Measurements from ENCODE around the gene PRR5L. TPM values are rescaled to one million over a fixed set of nuclear protein-coding genes. Genes with fewer than 3 reads are reported as not detected.

Gene PRR5L
- total and polyA plus RNA-seq, 9 of the 15 experiments (the other 6 are each of a cell fraction or from before 2014, with no cell fraction given): 0.11 to 0.60 (median 0.36) TPM; not detected in 2

DNA sequence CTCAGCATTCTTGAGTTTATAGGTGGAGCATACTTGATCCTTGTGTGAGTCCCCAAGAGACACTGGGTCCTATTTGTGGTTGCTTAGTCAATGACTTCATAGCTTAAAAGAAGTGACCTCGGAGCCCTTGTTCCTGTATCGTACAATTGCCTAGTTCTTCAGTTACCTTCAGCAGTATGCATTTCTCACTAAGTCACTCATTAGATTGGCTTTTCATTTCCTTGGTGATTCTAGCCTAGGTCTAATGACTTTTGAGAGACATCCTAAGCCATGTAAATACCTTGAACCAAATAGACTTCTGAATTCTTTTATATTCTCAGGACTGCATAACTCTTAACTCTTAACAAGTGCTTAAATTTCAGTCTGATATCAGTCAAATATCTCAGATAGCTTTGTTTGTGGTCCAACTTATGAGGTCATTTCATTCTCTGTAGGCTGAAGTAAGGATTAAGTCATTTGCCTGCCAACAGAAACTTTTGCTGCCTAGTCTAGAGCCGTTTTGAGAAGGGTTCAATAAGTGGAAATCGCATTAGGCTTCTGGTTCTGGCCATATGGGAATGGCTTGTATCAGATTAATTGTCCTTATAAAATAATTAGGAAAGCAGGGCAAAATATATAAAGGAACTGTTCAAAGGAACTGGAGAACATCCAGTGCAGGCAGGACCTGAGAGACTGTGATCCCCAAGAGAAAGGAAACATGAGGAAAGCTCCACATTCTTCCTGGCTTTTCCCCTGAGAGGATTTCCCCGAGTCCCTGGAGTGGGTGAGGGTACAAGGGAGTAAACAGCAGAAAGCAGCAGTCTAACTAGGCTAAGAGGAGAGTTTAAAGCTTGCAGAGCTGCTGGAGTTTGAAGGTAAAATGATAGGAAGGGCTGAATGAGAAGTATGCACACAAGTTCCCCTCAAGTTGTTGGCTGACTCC is 174.1 kb downstream of the PRR5L start:
- CTCF ChIA-PET (ENCODE audit: low intra/inter-chr PET ratio): no interaction called here
- Histone ChIP-seq H3K9me1 (ENCODE audit: control insufficient read depth, insufficient read depth, low read length) (no peaks in the 10 kb centered on the region), H2AFZ (ENCODE audit: low read depth, low read length) (no peak overlapping the region), H3K4me2 (ENCODE audit: insufficient read depth, low read length) (no peak overlapping the region), H3K9ac (ENCODE audit: insufficient read depth in 1 of 2, low read depth in 2 of 2, low read length in 2 of 2) (no peak overlapping the region), H4K20me1 (replicated peaks; ENCODE audit: control insufficient read depth, insufficient read depth, low read length) (no peaks in the 10 kb centered on the region), H3K79me2 (ENCODE audit: control insufficient read depth, insufficient read depth, low read length) (no peaks in the 10 kb centered on the region), H3K4me3 (no peak overlapping the region), H3K27me3 (ENCODE audit: control insufficient read depth in 2 of 2, insufficient read depth in 2 of 2, low read length in 2 of 2) (peaks cover 5 to 15% of the 10 kb centered on the region in 2 experiments; a peak in 4 of 5 replicates), H3K27ac (ENCODE audit: extremely low read depth, low read depth, low read length) (no peak overlapping the region), H3K4me1 (replicated peaks in 1 of 2; ENCODE audit: control insufficient read depth in 2 of 2, insufficient read depth in 2 of 2, low read length in 2 of 2) (no peaks in the 10 kb centered on the region), H3K9me3 (replicated peaks; ENCODE audit: control insufficient read depth, insufficient read depth, low read depth, low read length) (no peaks in the 10 kb centered on the region), H3K36me3 (ENCODE audit: control insufficient read depth, insufficient read depth, low read length) (no peaks in the 10 kb centered on the region)
- POLR2A ChIA-PET: no interaction called here
- 7% methylated on average over 5 of the region's 5 CpGs for WGBS (ENCODE audit: insufficient coverage, low coverage, missing lambda C conversion rate)
- FAIRE-seq (no peak), ATAC-seq (no peak), DNase-seq (ENCODE audit: extremely low read depth in 1 of 4, low spot score in 3 of 4) (no peak)
- intact Hi-C loops (cut with micrococcal nuclease): no loop called here
- no peak for TF ChIP-seq DMBX1 (CRISPR knock-in tag; IDR thresholded peaks at IDR 0.05; ENCODE audit: borderline replicate concordance)
- TF ChIP-seq ZNF41 (CRISPR knock-in tag; conservative IDR thresholded peaks at IDR 0.05): no peak
- no peak for TF ChIP-seq ZNF121 (CRISPR knock-in tag; conservative IDR thresholded peaks at IDR 0.05)
- TF ChIP-seq ELF4 (CRISPR knock-in tag; IDR thresholded peaks at IDR 0.05): no peak
- TF ChIP-seq NEUROD1 (IDR thresholded peaks at IDR 0.05; ENCODE audit: borderline replicate concordance, low read depth, low read length, partially characterized antibody): no peak
- TF ChIP-seq ZNF699 (CRISPR knock-in tag; IDR thresholded peaks at IDR 0.05; ENCODE audit: insufficient replicate concordance): no peak
- BruUV-seq (replicated peaks): no TSS peak
- in situ Hi-C loops (cut with MboI): loop anchor here (5.0 kb wide), 1 partner anchor 168 kb away; no protein-coding TSS in a partner anchor

Measured in K562 (cell line).